ENCODE results near the gene TRIM6. TPM values are rescaled to one million over a fixed set of nuclear protein-coding genes. Genes with fewer than 3 reads are reported as not detected.

The TRIM6 gene
- polyA plus RNA-seq, 2 of the 4 experiments (the other 2 are of a cell fraction), result 22.6 to 52.8 TPM

GRCh38 chr11:5639953-5640352 is 43.5 kb downstream of the TRIM6 start:
- no peaks in the 10 kb centered on the region for H3K9me3 ChIP-seq
- H3K4me2 ChIP-seq, result no peak overlapping the region
- no peak for ATAC-seq
- no peak for DNase-seq (ENCODE audit: low read depth in 1 of 2, low spot score in 1 of 2)
- WGBS (ENCODE audit: missing lambda C conversion rate), result 14% methylated on average over 1 of the region's 1 CpG
- POLR2A ChIA-PET, result no interaction called here
- TF ChIP-seq FOSB (CRISPR knock-in tag; IDR thresholded peaks at IDR 0.05) (no peak), POLR2A (IDR thresholded peaks at IDR 0.05; ENCODE audit: low read length) (no peak), USF2 (IDR thresholded peaks at IDR 0.05) (no peak), ZC3H11A (IDR thresholded peaks at IDR 0.05) (no peak), ELK1 (IDR thresholded peaks at IDR 0.05; ENCODE audit: low read depth, low read length) (no peak), HDAC2 (IDR thresholded peaks at IDR 0.05) (no peak), CBX8 (IDR thresholded peaks at IDR 0.05) (no peak), FOSL2 (IDR thresholded peaks at IDR 0.05) (no peak), FOSL2 (CRISPR knock-in tag; IDR thresholded peaks at IDR 0.05) (no peak), HES2 (IDR thresholded peaks at IDR 0.05) (no peak), EHF (CRISPR knock-in tag; IDR thresholded peaks at IDR 0.05) (no peak), RAD21 (conservative IDR thresholded peaks at IDR 0.05 in 1 of 2, IDR thresholded peaks at IDR 0.05 in 1 of 2) (no peak)
- no peak overlapping the region for H3K4me3 ChIP-seq
- CTCF ChIA-PET, result interaction anchor here (1.4 kb wide), 1 partner anchor 17 kb away, joined by 3 read pairs; no protein-coding TSS in a partner anchor
- no peak overlapping the region for H3K27ac ChIP-seq
- no peaks in the 10 kb centered on the region for H3K4me1 ChIP-seq
- no peak for FAIRE-seq

- no peak overlapping the region for H3K27ac ChIP-seq
- ChIA-PET CTCF (no interaction called here), POLR2A (no interaction called here)
- no peak for DNase-seq (ENCODE audit: low read depth in 1 of 2, low spot score in 1 of 2)
- no peak for FAIRE-seq
- no peak for TF ChIP-seq HES2 (IDR thresholded peaks at IDR 0.05)
- no peak for TF ChIP-seq ATOH8 (CRISPR knock-in tag; IDR thresholded peaks at IDR 0.05; ENCODE audit: low read depth)
- no peak for TF ChIP-seq KDM5A (IDR thresholded peaks at IDR 0.05)
- no peak for TF ChIP-seq KDM1A (IDR thresholded peaks at IDR 0.05; ENCODE audit: low read depth)
- no peak for TF ChIP-seq ESRRA (IDR thresholded peaks at IDR 0.05; ENCODE audit: borderline replicate concordance, low read length)
- no peak for TF ChIP-seq REST (IDR thresholded peaks at IDR 0.05)
- TF ChIP-seq CBX2 (IDR thresholded peaks at IDR 0.05; ENCODE audit: borderline replicate concordance, low read depth), result no peak
- no peak for TF ChIP-seq EP300 (IDR thresholded peaks at IDR 0.05)
- no peak for TF ChIP-seq E2F6 (IDR thresholded peaks at IDR 0.05; ENCODE audit: borderline replicate concordance, low read depth)
- TF ChIP-seq TFCP2L1 (CRISPR knock-in tag; IDR thresholded peaks at IDR 0.05), result no peak
- no peaks in the 10 kb centered on the region for H3K9me3 ChIP-seq
- H3K4me1 ChIP-seq, result no peaks in the 10 kb centered on the region
- H3K4me2 ChIP-seq, result no peak overlapping the region
- H3K4me3 ChIP-seq, result no peak overlapping the region
- no peak for ATAC-seq
Observed at GRCh38 chr11:5643585-5643984, 47.1 kb downstream of the TRIM6 start.
